HG03097 (cell line): Measurements from ENCODE around the gene SLFN12.
"Not testable (repeated sequence)": the region's sequence is repeated elsewhere in the genome, so short reads cannot be mapped to it uniquely, and the experiment has no call there.

Experiments
- ATAC-seq: cut with Tn5 transposase; IDR thresholded peaks from one replicate; pipeline ENCODE4 v1.9.1; 2021; ENCODE audit not compliant: unreplicated experiment, low FRiP score

The SLFN12 gene

DNA sequence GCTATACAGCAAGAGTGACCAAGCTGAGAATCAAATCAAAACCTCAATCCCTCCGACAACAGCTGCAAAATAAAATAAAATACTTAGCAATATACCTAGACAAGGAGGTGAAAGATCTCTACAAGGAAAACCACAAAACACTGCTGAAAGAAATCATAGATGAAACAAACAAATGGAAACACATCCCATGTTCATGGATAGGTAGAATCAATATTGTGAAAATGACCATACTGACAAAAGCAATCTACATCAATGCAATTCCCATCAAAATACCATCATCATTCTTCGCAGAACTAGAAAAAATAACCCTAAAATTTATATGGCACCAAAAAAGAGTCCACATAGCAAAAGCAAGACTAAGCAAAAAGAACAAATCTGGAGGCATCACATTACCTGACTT is 17.6 kb downstream of the SLFN12 start:
- not testable (repeated sequence) for ATAC-seq

DNA sequence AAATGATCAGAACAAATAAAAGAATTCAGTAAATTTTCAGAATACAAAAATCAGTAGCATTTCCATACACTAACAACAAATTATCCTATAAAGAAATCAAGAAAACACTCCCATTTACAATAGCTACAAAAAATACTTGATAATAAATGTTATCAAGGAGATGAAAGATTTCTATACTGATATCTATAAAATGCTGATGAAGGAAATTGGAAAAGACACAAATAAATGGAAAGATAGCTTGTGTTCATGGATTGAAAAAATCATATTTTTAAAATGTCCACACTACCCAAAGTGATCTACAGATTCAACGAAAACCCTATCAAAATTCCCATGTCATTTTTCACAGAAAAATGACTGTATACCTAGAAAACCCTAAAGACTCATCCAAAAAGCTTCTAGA is 18.1 kb downstream of the SLFN12 start:
- ATAC-seq: no peak

DNA sequence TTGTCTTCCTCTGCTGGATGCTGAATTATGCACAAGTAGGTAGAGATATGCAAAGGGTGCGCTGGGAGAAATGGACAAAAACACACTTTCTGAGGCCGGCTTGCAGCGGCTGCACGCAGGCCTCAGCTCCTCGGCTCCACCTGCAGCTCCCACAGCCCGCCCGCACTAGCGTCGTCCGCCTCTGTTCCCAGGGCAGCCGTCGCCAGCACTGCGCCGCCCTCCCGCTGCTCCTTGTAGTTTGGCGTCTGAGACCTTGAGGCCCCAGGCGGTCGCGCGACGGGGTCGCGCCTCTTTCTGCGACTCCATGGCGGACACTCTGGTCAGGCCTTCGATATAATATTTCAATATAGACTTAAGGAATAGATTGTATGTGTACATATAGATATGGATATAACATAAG is 24.8 kb downstream of the SLFN12 start:
- ATAC-seq: no peak

DNA sequence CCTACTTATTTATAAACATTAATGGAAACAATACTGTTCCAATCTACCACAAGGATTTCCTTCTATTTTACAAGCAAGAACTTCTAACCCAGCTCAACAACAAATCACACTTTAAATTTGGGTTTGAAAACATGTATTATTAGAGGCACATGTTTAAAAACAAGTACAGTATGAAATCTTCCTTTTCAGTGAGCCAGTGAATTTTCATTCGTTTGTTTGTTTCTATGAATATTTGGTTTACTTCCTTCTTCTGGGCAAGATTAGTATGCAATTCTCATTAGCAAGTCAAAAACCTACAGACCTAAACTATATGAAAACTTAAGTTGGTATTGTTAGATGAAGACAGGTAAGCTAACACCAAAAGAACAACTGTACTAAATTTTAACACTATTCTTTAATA is 25.7 kb downstream of the SLFN12 start:
- ATAC-seq: no peak

DNA sequence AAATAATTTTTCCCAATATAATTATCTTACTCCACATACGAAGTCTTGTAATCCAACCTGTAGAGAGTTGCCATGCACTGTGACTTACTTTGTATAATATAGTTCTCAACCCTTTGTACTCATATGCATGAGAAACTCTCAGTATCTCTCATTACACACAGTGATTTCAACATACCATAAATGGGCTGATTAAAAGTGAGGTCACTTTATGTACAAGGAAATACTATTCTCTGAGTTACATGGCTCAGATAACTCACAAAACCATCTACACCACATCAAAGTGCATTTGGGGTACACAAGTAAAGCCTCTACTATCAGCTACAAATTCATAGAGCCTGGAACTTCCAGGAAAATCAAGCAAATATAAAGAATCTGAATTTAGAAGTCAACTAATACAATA is 27.9 kb downstream of the SLFN12 start:
- ATAC-seq: no peak

DNA sequence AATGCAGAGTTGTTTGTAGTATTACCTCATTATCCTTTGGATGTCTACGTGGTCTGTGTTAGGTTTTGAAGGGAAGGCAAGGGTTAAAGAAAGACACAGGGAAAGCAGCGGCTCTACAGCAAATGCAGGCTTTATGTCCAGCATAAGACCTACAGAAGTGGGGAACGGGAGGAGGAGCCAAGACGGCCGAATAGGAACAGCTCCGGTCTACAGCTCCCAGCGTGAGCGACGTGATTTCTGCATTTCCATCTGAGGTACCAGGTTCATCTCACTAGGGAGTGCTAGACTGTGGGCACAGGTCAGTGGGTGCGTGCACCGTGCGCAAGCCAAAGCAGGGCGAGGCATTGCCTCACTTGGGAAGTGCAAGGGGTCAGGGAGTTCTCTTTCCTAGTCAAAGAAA is 38.5 kb downstream of the SLFN12 start:
- not testable (repeated sequence) for ATAC-seq

DNA sequence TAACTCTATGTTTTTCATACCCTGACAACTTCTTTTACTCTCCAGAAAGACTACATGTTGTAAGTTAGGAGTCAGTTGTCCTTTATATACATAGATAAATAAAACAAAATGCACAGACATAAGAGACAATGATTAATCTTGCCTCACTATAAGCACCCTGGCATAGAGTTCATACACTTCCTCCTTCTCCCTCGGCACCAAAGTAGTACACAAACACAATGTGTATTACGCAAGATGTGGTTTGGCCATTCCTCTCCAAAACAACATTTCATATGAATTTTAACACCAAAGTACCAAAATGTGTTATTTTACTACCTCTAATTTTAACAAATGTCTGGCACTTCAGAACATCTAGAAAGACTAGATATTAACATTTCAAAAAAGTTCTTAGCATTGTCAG is 41.6 kb downstream of the SLFN12 start:
- ATAC-seq: no peak

DNA sequence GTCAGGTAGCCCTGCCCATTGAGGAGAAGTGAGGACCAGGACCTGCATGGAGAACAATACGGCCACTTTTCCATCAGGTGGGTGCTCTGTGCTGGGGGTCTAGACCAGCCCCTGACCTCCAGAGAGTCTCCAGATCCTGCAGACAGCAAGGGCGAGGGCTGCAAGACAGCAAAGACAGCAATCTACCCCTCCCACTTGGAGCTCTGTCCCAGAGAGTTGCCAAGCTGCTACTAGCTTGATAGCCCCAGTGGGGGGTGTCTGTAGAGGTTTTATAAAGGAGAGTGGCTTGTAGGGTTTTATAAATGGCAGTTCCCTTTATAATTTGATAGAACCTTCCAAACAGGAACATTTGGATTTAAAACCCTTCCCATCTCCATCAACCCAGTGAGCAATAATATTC is 42.1 kb downstream of the SLFN12 start:
- ATAC-seq: no peak

DNA sequence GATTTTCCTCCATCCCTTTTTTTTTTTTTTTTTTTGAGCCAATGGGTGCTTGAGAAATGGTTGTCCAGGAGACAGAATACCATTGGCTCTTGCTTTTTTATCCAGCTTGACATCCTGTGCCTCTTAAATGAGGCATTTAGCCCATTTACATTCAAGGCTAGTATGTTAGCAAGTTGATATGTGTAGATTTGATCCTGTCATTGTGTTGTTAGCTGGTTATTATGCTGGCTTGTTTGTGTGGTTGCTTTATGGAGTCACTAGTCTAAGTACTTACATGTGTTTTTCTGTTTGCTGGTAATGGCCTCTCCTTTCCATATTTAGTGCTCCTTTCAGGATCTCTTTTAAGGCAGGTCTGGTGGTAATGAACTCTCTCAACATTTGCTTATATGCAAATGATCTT is 44.8 kb downstream of the SLFN12 start:
- no peak for ATAC-seq

DNA sequence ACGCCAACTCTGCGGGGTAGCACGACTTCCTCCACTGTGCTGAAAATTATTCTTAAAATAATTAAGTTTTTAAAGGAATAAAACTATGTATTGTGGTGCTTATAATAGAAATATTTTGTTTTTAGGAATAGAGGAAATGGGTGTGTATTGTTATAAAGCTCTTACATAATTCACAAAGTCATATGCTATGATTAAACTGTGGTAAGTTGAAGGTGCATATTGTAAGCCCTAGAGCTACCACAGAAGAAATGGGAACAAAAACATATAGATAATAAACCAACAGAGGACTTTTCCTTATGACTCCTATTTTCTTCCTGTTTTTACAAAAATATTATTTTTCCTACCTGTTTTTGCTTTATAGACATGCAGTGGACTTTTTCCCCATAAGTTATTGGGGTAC is 54.6 kb downstream of the SLFN12 start:
- no peak for ATAC-seq

DNA sequence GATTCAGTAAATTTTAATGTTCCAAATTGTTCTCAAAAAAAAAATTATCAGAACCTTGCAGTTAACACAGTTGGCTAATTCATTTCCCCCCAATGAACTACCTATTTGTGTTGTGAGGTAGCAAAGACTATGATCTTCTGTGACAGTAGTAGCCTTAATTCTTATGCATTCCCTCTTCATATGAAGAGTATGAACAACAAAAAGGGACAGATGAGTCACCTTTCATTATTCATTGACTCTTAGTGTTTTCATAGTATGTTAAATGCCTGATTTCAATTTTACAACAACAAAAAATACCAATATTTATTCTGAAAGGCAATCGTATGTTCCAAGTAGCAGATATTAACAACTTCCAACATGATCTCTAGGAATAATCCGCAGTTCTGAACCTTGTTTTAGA is 55.2 kb downstream of the SLFN12 start:
- ATAC-seq: no peak

DNA sequence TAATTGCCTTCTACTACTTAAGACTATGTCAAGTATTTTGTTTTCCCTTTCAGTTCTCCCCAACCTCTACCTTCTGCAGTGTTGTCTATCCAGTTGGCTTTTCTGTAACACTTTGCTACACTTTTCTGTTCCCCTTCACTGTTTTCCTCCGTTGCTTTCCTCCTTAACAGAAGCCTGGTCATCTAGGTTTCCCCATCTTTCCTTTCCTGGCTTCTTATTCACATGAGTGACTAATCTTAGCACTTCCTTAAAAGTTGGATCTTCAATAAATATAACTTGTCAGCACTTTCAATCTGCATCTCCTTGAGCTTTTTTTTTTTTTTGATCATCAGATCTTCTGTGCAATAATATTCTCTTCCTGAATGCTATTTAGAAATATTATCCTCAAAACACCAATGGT is 56.1 kb downstream of the SLFN12 start:
- no peak for ATAC-seq

DNA sequence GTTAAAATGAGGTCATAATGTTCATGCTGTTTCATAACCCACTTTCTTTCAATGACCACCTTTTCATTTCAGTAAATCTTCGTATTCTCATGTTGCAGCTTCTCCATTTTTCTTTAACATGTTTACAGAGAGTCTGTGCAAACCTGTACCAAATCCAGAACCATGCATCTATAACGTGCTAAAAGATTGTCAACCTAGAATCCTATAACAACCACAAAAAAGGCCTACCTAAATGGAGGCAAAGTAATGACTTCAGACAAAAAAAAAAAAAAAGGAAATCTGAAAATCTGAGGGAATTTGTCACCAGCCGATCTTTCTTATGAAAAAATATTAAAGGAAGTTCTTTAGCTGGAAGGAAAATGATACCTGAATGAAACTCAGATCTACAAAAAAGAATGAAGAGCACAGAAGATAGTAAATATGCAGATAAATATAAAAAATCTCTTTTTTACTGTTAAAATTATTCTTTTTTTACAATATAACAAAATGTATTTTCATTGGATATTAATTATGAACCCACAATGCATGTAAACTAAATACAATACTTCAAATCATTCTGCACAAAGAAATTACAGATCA is 57.4 kb downstream of the SLFN12 start:
- no peak for ATAC-seq

DNA sequence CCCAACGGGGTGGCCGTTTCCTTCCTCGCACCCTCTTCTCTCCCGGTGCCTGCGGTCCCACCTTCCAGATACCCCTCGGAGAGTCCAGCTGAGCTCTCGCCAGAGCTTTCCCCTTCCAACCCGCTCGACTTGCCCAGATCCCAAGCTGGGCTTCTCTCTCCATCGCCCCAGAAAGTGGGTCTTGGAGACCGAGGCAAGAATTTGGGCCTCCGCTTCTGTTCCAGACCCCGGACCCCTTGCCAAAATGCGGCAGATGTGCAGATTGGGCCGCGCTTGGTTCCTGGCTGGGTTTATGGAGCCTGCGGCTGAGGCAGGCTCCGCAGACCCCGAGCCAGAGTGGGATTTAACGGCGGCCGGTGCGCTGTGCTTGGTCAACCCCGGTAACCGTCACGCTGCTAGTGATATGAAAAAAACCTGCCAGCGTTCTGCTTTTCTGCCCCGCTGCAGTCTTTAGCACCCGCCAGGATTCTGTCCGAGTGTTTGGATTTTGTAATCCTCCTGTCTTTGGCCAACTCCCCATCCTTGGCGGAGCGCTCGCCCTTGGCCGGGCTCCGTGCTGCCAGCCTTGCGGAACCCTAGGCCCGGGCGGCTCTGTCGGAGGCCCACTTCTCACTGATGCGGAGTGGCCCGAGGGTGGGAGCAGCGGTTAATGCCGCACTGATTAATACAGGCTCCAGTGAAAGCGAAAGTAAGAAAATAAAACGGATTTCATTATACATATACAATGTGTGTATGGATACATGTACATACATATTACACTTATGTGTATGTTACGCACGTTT is 58.1 kb downstream of the SLFN12 start:
- no peak for ATAC-seq

DNA sequence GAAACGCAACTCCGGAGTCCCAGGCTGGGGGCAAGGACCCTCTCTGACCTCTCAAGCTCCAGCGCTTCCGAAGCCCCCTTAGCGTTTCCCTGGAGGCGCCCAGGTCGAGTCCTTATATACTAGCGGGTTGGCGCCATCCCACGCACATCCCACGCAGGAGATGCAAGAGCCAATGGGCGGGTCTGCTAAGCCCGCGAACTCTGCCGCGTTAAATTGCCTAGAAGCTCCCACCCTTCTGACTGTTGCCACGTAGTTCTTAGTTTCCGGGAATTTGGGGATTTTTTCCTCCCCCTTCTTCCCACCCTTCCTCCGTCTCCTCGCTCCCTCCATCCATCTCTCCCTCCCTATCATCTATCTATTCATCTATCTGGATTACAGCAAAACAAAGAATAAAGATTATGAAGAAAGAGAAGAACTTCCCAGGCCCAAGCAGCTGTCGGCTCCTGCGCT is 58.7 kb downstream of the SLFN12 start, which contains the start of gene SLFN11:
Gene SLFN11 (minus strand): TSS at position 88 of the 450 bp plus-strand sequence. CDS start 9,814 bp downstream, outside the sequence.
- ATAC-seq: no peak

DNA sequence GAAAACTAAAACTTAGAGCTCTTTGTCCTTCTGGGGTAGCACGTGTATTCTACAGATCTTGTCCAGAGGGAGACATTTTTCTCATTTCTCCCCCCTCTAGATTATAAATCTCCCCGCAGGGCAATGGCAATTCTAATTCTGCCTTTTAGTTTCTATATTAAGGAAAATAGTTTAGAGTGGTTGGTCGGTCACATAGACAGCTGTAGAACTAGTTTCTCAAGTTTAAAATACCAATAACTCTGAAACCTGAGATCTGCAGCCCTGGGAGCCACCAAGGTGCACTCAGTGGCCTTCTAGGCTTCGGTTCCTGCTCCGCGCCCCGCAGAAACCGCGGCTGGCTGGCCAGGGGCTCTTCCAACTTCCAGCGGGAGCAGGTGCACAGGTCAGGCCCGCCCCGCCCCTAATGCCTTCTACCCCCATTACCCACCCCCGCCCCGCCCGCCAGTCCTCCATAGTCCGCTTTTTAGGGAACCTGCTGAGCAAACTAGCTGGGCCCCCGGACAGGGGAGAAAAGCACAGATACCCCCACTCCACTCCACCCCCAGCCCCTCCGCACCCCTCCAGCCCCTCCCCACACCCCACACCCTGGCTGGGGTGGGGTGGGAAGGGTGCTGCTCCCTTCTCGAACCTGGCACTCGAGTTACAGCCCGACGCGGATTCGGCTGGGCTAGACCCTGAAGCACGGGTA is 59.3 kb downstream of the SLFN12 start:
- no peak for ATAC-seq

DNA sequence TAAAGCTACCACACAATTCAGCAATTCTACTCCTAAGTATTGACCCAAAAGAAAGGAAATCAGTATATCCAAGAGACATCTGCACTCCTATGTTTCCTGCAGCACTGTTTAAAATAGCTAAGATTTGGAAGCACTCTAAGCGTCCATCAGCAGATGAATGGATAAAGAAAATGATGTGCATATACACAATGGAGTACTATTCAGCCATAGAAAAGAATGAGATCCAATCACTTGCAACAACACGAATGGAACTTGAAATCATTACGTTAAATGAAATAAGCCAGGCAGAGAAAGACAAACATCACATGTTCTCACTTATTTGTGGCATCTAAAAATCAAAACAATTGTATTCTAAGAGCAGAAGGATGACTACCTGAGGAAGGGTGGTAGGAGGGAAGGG is 60.4 kb downstream of the SLFN12 start:
- ATAC-seq: no peak

DNA sequence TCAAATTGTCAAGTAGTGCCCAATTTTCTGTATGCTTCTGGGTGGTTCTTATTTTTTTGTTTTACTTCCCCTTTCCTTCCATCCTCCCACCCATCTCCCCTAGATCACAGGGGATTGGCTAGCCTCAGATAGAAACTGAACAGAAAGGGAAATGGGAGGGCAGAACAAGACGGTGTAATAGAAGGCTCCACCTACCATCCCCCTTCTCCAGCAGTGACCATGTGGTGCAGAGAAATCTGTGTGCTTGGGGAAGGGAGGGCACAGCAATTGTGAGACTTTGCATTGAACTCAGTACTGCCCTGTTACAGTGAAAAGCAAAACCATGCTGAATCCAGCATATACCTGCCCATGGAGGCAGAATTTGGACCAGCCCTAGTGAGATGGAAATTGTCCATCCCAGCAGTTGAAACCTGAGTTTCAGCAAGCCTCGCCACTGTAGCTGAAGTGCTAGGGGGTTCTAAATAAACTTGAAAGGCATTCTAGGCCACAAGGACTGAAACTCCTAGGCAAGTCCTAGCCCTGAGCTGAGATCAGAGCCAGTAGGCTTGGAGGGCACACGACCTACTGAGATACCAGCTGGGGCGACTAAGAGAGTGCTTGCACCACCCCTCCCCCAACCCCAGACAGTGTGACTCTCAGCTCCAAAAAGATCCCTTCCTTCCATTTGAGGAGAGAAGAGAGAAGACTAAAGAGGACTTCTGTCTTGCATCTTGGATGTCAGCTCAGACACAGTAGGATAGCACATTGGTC is 64.0 kb downstream of the SLFN12 start:
- peak; percentile 87 for ATAC-seq

DNA sequence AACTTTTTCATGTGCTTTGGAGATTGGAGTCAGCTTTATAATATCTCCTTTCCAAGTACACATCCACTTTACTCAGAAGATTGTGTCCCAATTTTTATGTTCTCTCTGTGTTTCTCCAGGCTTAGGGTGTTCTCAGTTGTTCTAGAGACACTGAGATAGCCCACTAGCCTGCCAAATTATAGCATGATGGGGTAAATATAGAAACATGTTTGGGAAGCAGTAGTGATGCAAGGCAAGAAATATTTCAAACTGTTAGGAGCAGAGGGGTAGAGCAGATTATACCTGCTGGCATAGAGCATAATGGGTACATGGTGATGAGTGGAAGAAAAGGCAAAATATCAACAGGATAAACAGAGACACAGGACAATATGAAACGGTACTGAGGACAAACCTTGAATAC is 71.3 kb downstream of the SLFN12 start:
- no peak for ATAC-seq
